Lung (tissue), 12 donors: ENCODE results near the gene UNC93A. TPM values are rescaled to one million over a fixed set of nuclear protein-coding genes. Genes with fewer than 3 reads are reported as not detected.
"Not testable (repeated sequence)": the region's sequence is repeated elsewhere in the genome, so short reads cannot be mapped to it uniquely, and the experiment has no call there.

Source experiments
- ATAC-seq: fragments of 200-7000 bp; cut with Tn5 transposase; one replicate; pipeline ENCODE4 v1.9.1; 2020; ENCODE audit warnings: moderate number of reproducible peaks; ENCODE audit not compliant: insufficient read depth, low FRiP score
- DNase-seq, 3 donors: peaks; one replicate each; pipeline ENCODE4 v3.0.0-alpha.2; 2013 to 2017
- H3K27ac ChIP-seq, 2 donors: one replicate each; pipeline ENCODE4 v1.5.1; 2013; ENCODE audit warnings: mild to moderate bottlenecking in 2 of 2, moderate library complexity in 2 of 2, control low read depth in 1 of 2, inconsistent platforms in 1 of 2, low read depth in 1 of 2, low read length in 1 of 2
- H3K27me3 ChIP-seq, 3 donors: one replicate each; pipeline ENCODE4 v1.5.1; 2013; ENCODE audit warnings: low read length in 2 of 3; ENCODE audit not compliant: control insufficient read depth in 3 of 3, insufficient read depth in 3 of 3
- H3K36me3 ChIP-seq, 4 donors: one replicate each; pipeline ENCODE4 v1.5.1; 2013; ENCODE audit warnings: low read length in 4 of 4, mild to moderate bottlenecking in 1 of 4, moderate library complexity in 1 of 4; ENCODE audit not compliant: control insufficient read depth in 4 of 4, insufficient read depth in 4 of 4
- H3K4me1 ChIP-seq, 5 donors: one replicate each; pipeline ENCODE4 v1.5.1; 2013; ENCODE audit warnings: low read length in 5 of 5, mild to moderate bottlenecking in 2 of 5, moderate library complexity in 1 of 5; ENCODE audit not compliant: control insufficient read depth in 5 of 5, insufficient read depth in 5 of 5
- H3K4me3 ChIP-seq: one replicate; pipeline ENCODE4 v1.5.1; 2013; ENCODE audit warnings: mild to moderate bottlenecking, control low read depth, moderate library complexity
- H3K9ac ChIP-seq, 2 donors: one replicate each; pipeline ENCODE4 v1.5.1; 2013; ENCODE audit warnings: low read length in 2 of 2, control low read depth in 1 of 2; ENCODE audit not compliant: insufficient read depth in 1 of 2
- H3K9me3 ChIP-seq, 4 donors: one replicate each; pipeline ENCODE4 v1.5.1; 2013; ENCODE audit warnings: low read length in 3 of 4, mild to moderate bottlenecking in 1 of 4, moderate library complexity in 1 of 4; ENCODE audit not compliant: control insufficient read depth in 4 of 4, insufficient read depth in 3 of 4
- CTCF ChIP-seq: IDR thresholded peaks from 2 replicates; pipeline ENCODE4 v1.5.1; 2012; ENCODE audit warnings: mild to moderate bottlenecking; ENCODE audit errors: control extremely low read depth, extremely low read depth
- WGBS, 2 donors: extraction: QIAGEN DNeasy Blood & Tissue Kit; methylation state at CpG; one replicate each; pipeline ENCODE4 v1.1.7; 2013; 5-methylcytosine and 5-hydroxymethylcytosine counted together
- polyA plus RNA-seq, 2 donors: library from polyadenylated mRNA; stranded (reverse); fragments of 200-250 nt; gene quantifications; one replicate each; pipeline ENCODE4 v1.2.1, GENCODE V29; 2013
- total RNA-seq, 2 donors: library from RNA; depleted of rRNA in 1 of 2; stranded (reverse); fragments of >200 nt in 1 of 2; gene quantifications; one replicate each; pipeline ENCODE4 v1.2.1, GENCODE V29; 2014 to 2021
- donor health status: control.
- donor health status: control.
- donor health status: Bipolar disorder and iron deficiency.
- donor health status: healthy.
- donor health status: DM: yes; HTN: yes; CAD: no.

UNC93A gene
- total and polyA plus RNA-seq, 4 donors = not detected

- Histone ChIP-seq H3K4me1 (no peaks in the 10 kb centered on the region), H3K9me3 (no peaks in the 10 kb centered on the region), H3K9ac (no peak overlapping the region), H3K27ac (no peak overlapping the region), H3K27me3 (peaks cover 0 to 4% (median 2%) of the 10 kb centered on the region in 3 donors), H3K4me3 (no peak overlapping the region), H3K36me3 (no peaks in the 10 kb centered on the region)
- no peak for TF ChIP-seq CTCF
- DNase-seq = no peak
- no peak for ATAC-seq
- 93 to 94% methylated on average over 3 of the region's 3 CpGs for WGBS, 2 donors
These were observed 65.8 kb downstream of the UNC93A start for GRCh38 chr6:167356874-167357273.

- H3K9ac ChIP-seq, ATAC-seq, H3K27ac ChIP-seq, H3K36me3 ChIP-seq, DNase-seq, H3K4me1 ChIP-seq, H3K9me3 ChIP-seq, H3K27me3 ChIP-seq, H3K4me3 ChIP-seq: not testable (repeated sequence)
- WGBS, 2 donors = 84 to 92% methylated on average over 3 of the region's 11 CpGs
These were observed 67.3 kb downstream of the UNC93A start for GRCh38 chr6:167358394-167358793.

GRCh38 chr6:167361170-167361569, 70.1 kb downstream of the UNC93A start:
- not testable (repeated sequence) for DNase-seq, H3K36me3 ChIP-seq, H3K4me3 ChIP-seq, H3K9me3 ChIP-seq, H3K27me3 ChIP-seq, H3K4me1 ChIP-seq, ATAC-seq, H3K27ac ChIP-seq, H3K9ac ChIP-seq
- 67 to 82% methylated on average over 1 of the region's 1 CpG for WGBS, 2 donors

Other genes with a start within 250 kb of the UNC93A start
- under 1 TPM; 0.31 to 0.34 TPM for gene CCR6, start 168.2 kb upstream of the UNC93A start, total RNA-seq
- under 1 TPM; 0.16 to 0.39 TPM for gene CCR6, start 168.2 kb upstream of the UNC93A start, polyA plus RNA-seq
- gene GPR31, start 133.3 kb upstream of the UNC93A start, total RNA-seq = under 1 TPM in 1 of 2 donors, not detected in 1; 0.23 TPM
- gene GPR31, start 133.3 kb upstream of the UNC93A start, polyA plus RNA-seq = under 1 TPM in 1 of 2 donors, not detected in 1; 0.02 TPM
- not detected for gene TTLL2, start 33.8 kb downstream of the UNC93A start, total RNA-seq
- not detected for gene TTLL2, start 33.8 kb downstream of the UNC93A start, polyA plus RNA-seq